Tibial artery (tissue), 4 donors: ENCODE measurements around the gene SLC6A9.

Experiments used
- DNase-seq, 2 donors: peaks; one replicate each; pipeline ENCODE4 v3.0.0-alpha.2; 2019
- H3K27ac ChIP-seq, 2 donors: fragments of 200-600 bp; sonication (generic) in 1 of 2; 1 replicate in 1 of 2; 2 replicates in 1 of 2; pipeline ENCODE4 v1.5.1; 2018 to 2019; ENCODE audit warnings: mild to moderate bottlenecking in 1 of 2
- H3K27me3 ChIP-seq, 2 donors: fragments of 200-600 bp; sonication (generic) in 1 of 2; one replicate each; pipeline versions ENCODE4 v1.5.1 to v1.6.0; 2016 to 2019
- H3K36me3 ChIP-seq, 3 donors: fragments of 200-600 bp; sonication (generic) in 2 of 3; one replicate each; pipeline ENCODE4 v1.5.1; 2016 to 2019; ENCODE audit warnings: mild to moderate bottlenecking in 2 of 3
- H3K4me1 ChIP-seq, 4 donors: fragments of 200-600 bp; sonication (generic) in 2 of 4; 1 replicate in 3 of 4; 2 replicates in 1 of 4; pipeline ENCODE4 v1.5.1; 2016 to 2019
- H3K4me3 ChIP-seq, 2 donors: fragments of 200-600 bp; sonication (generic) in 1 of 2; 1 replicate in 1 of 2; 2 replicates in 1 of 2; pipeline ENCODE4 v1.5.1; 2018 to 2019; ENCODE audit warnings: mild to moderate bottlenecking in 2 of 2
- H3K9me3 ChIP-seq, 3 donors: fragments of 200-600 bp; sonication (generic) in 1 of 3; one replicate each; pipeline ENCODE4 v1.5.1; 2016 to 2019
- CTCF ChIP-seq, 2 experiments: fragments of 200-600 bp in 1 of 2; fragments of 450-650 bp in 1 of 2; IDR thresholded peaks; one replicate each; pipeline ENCODE4 v1.5.1; 2017 to 2019; ENCODE audit warnings: antibody characterized with exemption in 2 of 2, mild to moderate bottlenecking in 1 of 2, moderate library complexity in 1 of 2
- intact Hi-C: fragments of 100-400 bp; cut with DNase I; formaldehyde crosslinking; loops from one replicate; pipeline ENCODE4 v1.15.0; 2023; ENCODE audit warnings: low total_unique reads

SLC6A9 gene

GRCh38 chr1:44059212-44059611 is 27.9 kb upstream of the SLC6A9 start:
- DNase-seq, result no peak
- no peaks in the 10 kb centered on the region for H3K9me3 ChIP-seq
- H3K4me1 ChIP-seq, result no peaks in the 10 kb centered on the region
- no peak overlapping the region for H3K4me3 ChIP-seq
- intact Hi-C loops, result no loop called here
- H3K27ac ChIP-seq, result no peak overlapping the region
- TF ChIP-seq CTCF (IDR thresholded peaks at IDR 0.05), result no peak
- no peaks in the 10 kb centered on the region for H3K36me3 ChIP-seq
- H3K27me3 ChIP-seq, result no peaks in the 10 kb centered on the region

- H3K4me3 ChIP-seq, result no peak overlapping the region
- H3K36me3 ChIP-seq, result no peaks in the 10 kb centered on the region
- intact Hi-C loops, result no loop called here
- H3K9me3 ChIP-seq, result no peaks in the 10 kb centered on the region
- H3K27ac ChIP-seq, result no peak overlapping the region
- H3K4me1 ChIP-seq, result no peaks in the 10 kb centered on the region
- no peaks in the 10 kb centered on the region for H3K27me3 ChIP-seq
- no peak for DNase-seq
- TF ChIP-seq CTCF (IDR thresholded peaks at IDR 0.05), result no peak
These were observed 26.0 kb upstream of the SLC6A9 start for GRCh38 chr1:44057293-44057692.

- H3K4me3 ChIP-seq, result no peak overlapping the region
- no peaks in the 10 kb centered on the region for H3K36me3 ChIP-seq
- H3K27me3 ChIP-seq, result no peaks in the 10 kb centered on the region
- H3K27ac ChIP-seq, result no peak overlapping the region
- peaks cover 0 to 9% (median 2%) of the 10 kb centered on the region in 4 donors for H3K4me1 ChIP-seq
- DNase-seq, result no peak
- H3K9me3 ChIP-seq, result no peaks in the 10 kb centered on the region
- TF ChIP-seq CTCF (IDR thresholded peaks at IDR 0.05), result no peak
- intact Hi-C loops, result loop anchor here (5.0 kb wide), 1 partner anchor 291 kb away; no protein-coding TSS in a partner anchor
These were observed 22.1 kb upstream of the SLC6A9 start for GRCh38 chr1:44053394-44053793.

- TF ChIP-seq CTCF (IDR thresholded peaks at IDR 0.05), result no peak
- Histone ChIP-seq H3K27me3 (no peaks in the 10 kb centered on the region), H3K4me1 (peaks cover 0 to 16% (median 9%) of the 10 kb centered on the region in 4 donors), H3K9me3 (no peaks in the 10 kb centered on the region), H3K36me3 (no peaks in the 10 kb centered on the region), H3K4me3 (no peak overlapping the region), H3K27ac (no peak overlapping the region)
- DNase-seq, result no peak
- intact Hi-C loops, result loop anchor here (5.0 kb wide), 1 partner anchor 288 kb away; no protein-coding TSS in a partner anchor
These were observed 19.0 kb upstream of the SLC6A9 start for GRCh38 chr1:44050261-44050660.

GRCh38 chr1:44049839-44050238 is 18.6 kb upstream of the SLC6A9 start:
- DNase-seq, result no peak
- Histone ChIP-seq H3K27me3 (no peaks in the 10 kb centered on the region), H3K27ac (no peak overlapping the region), H3K9me3 (no peaks in the 10 kb centered on the region), H3K36me3 (no peaks in the 10 kb centered on the region), H3K4me1 (peaks cover 0 to 16% (median 9%) of the 10 kb centered on the region in 4 donors), H3K4me3 (no peak overlapping the region)
- intact Hi-C loops, result loop anchor here (5.0 to 10.0 kb wide), 3 partner anchors 43 to 525 kb away; no protein-coding TSS in a partner anchor
- TF ChIP-seq CTCF (IDR thresholded peaks at IDR 0.05), result no peak
